GM18951 (cell line): ENCODE data around the gene NDUFS7.

Source experiments
- POLR2A ChIP-seq: IDR thresholded peaks from 4 replicates; pipeline ENCODE4 v1.6.1; 2011; ENCODE audit warnings: mild to moderate bottlenecking; ENCODE audit not compliant: insufficient read length, insufficient read depth; ENCODE audit errors: extremely low read depth
- in situ Hi-C: fragments of 300-500 bp; cut with MboI; formaldehyde crosslinking; loops from one replicate; pipeline ENCODE4 v1.12.0; 2022; ENCODE audit warnings: low sequenced_read_pairs, mixed read lengths, inconsistent platforms; ENCODE audit not compliant: unreplicated experiment

The NDUFS7 gene

DNA sequence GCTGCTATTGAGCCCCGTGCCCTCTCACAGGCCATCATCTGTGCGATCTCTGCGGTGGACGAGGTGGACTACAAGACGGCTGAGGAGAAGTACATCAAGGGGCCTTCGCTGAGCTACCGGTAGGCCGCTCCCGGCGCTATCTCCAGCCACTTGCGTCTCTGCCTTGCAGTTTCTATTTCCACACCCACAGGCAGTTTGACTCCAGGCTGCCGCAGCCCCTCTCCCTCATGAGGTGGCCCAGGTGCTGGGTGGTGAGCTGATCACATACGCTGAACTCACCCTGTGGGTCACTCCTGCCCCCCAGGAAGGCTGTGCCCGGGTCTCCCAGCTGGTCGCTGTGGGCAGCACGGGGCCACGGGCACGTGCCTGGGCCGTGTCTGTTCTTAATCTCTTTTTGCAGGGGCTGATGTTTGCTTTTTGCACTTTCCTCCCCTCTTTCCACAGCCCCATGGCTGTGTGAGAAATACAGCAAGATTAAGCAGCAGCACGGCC, 10.6 kb upstream of the NDUFS7 start:
- no peak for TF ChIP-seq POLR2A
- in situ Hi-C loops, result loop anchor here (10.0 kb wide), 1 partner anchor 68 kb away; no protein-coding TSS in a partner anchor

- in situ Hi-C loops, result loop anchor here (10.0 kb wide), 1 partner anchor 69 kb away; no protein-coding TSS in a partner anchor
Observed at GRCh38 chr19:1373534-1374249, 10.0 kb upstream of the NDUFS7 start.

GRCh38 chr19:1374250-1374577, 9.5 kb upstream of the NDUFS7 start:
- TF ChIP-seq POLR2A, result no peak
- in situ Hi-C loops, result loop anchor here (10.0 kb wide), 1 partner anchor 69 kb away; no protein-coding TSS in a partner anchor

More at GRCh38 chr19:1373534-1374249, 10.0 kb upstream of the NDUFS7 start:
- no peak for TF ChIP-seq POLR2A

DNA sequence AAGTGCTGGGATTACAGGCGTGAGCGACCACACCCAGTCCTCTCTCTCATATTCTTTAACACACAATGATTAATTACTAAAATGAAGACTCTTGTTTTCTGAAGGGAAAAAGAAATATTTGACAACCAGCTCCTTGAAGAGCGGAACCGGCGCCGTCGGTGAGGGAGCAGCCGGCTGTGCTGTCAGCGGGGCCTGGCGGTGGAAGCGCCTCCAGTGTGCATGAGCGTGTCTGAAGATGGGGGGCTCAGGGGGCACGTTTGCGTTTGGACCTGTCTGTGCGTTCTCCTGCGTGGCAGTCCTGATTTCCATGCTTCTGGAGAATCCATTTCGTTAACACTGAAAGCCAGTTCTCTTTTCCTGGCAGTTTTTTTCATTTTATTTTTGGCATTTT, 7.3 kb upstream of the NDUFS7 start:
- TF ChIP-seq POLR2A, result no peak
- in situ Hi-C loops, result loop anchor here (10.0 kb wide), 1 partner anchor 72 kb away; no protein-coding TSS in a partner anchor

- TF ChIP-seq POLR2A, result no peak
- in situ Hi-C loops, result loop anchor here (10.0 kb wide), 1 partner anchor 73 kb away; no protein-coding TSS in a partner anchor
Observed at GRCh38 chr19:1377176-1377964, 6.3 kb upstream of the NDUFS7 start.

GRCh38 chr19:1377965-1378785, 5.5 kb upstream of the NDUFS7 start:
- in situ Hi-C loops, result loop anchor here (10.0 kb wide), 1 partner anchor 73 kb away; no protein-coding TSS in a partner anchor
- no peak for TF ChIP-seq POLR2A

GRCh38 chr19:1379126-1379905, 4.4 kb upstream of the NDUFS7 start:
- no peak for TF ChIP-seq POLR2A
- in situ Hi-C loops, result loop anchor here (10.0 kb wide), 1 partner anchor 75 kb away; no protein-coding TSS in a partner anchor

DNA sequence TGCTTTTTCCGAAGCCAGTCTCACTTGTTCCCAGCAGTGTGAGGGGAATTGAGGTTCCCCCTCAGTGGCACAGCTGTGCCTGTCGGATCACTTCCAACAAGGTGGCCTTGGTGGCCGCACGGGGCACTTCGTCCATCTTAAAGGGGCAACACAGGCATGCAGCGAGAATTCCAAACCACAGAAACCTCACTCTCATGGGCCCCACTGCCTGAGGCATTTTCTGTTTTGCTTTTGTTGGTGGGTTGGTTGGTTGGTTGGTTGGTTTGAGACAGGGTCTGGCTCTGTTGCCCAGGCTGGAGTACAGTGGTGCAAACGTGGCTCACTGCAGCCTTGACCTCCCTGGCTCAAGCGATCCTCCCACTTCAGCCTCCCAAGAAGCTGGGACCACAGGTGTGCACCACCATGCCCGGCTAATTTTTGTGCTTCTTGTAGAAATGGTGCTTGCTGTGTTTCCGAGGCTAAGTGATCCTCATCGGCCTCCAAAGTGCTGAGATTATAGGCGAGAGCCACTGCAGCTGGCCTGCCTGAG, 3.7 kb upstream of the NDUFS7 start:
- in situ Hi-C loops, result loop anchor here (10.0 kb wide), 1 partner anchor 75 kb away; no protein-coding TSS in a partner anchor
- no peak for TF ChIP-seq POLR2A

DNA sequence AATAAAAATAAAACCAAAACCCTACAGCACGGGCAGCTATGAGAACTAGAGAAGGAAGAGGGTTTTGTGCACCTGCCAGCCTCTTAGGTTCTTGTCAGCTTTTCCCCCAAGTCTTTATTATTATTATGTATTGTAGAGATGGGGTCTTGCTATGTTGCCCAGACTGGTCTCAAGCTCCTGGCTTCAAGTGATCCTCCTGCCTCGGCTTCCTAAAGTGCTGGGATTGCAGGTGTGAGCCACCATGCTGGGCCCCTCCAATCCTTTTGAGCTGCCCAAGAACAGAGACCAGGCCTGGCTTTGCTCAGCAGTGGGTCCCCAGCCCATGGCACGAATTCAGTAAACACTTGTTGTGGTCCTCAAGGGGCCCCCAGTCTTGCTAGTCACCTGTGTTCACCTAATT, 1.5 kb upstream of the NDUFS7 start:
- in situ Hi-C loops, result no loop called here
- no peak for TF ChIP-seq POLR2A

DNA sequence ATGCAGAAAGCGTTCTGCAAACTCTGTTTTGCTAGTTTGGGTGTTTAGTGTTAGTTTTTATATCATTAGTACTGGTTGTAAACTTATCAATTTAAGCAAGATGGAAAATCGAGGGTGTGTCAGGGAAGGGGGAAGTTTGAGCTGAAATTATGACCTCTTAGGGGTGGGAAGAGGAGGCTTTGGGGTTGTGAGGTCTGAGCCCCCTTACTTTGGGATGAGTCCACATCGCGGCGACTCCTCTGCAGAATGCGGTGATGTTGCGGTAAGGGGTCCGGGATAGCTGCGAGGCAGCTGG, 743 bp upstream of the NDUFS7 start:
- TF ChIP-seq POLR2A, result no peak
- in situ Hi-C loops, result no loop called here

DNA sequence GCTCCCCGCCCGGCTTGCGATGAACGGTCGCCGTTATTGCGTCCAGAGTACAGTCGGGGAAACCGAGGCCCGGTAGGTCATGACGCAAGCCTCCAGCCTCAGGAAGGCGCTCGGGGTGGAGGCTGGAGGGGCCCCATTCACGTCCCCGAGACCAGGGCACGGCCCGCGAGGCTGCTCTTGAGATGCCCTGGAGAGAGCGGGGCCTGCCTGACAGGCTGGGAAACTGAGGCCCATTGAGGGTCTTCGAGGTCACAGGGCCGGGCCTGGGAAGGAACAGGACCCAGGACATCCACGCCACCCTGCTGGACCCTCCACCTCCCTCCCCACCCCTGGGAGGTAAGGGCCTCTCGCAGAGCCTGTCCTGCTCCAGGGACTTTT, 367 bp downstream of the NDUFS7 start:
- no peak for TF ChIP-seq POLR2A
- in situ Hi-C loops, result no loop called here

DNA sequence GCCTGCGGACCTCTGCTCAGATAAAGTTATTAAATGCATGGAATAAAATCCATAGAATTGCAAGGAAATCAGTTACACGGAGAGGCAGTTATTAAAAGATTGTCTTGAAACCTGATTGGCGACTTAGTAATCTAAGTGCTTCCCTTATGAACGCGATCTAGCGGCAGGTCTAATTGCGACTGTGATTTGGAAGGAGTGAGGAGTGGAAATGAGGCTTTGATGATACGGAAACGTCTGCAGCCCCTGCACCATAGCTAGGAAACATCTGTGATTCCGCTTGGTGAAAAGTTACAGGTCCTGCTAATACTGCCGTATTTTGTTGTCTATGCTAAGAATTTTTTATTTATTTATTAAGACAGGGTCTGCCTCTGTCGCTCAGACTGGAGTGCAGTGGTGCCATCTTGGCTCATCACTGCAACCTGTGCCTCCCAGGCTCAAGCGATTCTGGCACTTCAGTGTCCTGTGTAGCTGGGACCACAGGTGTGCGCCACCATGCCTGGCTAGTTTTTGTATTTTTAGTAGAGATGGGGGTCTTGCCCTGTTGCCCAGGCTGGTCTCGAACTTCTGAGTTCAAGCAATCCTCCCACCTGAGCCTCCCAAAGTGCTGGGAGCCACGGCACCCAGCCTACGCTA, 887 bp downstream of the NDUFS7 start:
- TF ChIP-seq POLR2A, result no peak
- in situ Hi-C loops, result no loop called here

DNA sequence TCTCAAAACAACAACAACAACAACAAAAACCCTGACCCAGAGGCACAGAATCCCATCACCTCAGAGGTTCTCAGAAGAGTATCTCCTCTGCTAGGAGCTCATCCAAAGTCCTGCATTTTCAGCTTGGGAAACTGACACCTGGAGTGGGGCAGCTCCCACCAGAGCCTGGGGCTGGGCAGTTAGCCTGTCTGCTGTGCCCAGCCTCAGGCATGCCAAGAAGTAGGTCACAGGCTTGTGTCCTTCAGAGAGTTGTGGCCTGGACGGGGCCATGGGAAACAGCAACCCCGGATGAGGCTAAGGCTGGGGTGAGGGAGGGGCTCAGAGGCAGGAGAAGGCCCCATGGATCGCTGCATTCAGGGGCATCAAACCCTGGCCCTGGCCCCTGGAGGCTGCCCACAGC, 2.1 kb downstream of the NDUFS7 start:
- no peak for TF ChIP-seq POLR2A
- in situ Hi-C loops, result no loop called here
